Medulla oblongata (tissue), 1 donor: ENCODE data around the gene PIP4P1.
"Not testable (repeated sequence)": the region's sequence is repeated elsewhere in the genome, so short reads cannot be mapped to it uniquely, and the experiment has no call there.

Source experiments
- DNase-seq: peaks from one replicate; pipeline ENCODE4 v3.0.0-alpha.2; 2015; ENCODE audit errors: extremely low spot score

The PIP4P1 gene

DNA sequence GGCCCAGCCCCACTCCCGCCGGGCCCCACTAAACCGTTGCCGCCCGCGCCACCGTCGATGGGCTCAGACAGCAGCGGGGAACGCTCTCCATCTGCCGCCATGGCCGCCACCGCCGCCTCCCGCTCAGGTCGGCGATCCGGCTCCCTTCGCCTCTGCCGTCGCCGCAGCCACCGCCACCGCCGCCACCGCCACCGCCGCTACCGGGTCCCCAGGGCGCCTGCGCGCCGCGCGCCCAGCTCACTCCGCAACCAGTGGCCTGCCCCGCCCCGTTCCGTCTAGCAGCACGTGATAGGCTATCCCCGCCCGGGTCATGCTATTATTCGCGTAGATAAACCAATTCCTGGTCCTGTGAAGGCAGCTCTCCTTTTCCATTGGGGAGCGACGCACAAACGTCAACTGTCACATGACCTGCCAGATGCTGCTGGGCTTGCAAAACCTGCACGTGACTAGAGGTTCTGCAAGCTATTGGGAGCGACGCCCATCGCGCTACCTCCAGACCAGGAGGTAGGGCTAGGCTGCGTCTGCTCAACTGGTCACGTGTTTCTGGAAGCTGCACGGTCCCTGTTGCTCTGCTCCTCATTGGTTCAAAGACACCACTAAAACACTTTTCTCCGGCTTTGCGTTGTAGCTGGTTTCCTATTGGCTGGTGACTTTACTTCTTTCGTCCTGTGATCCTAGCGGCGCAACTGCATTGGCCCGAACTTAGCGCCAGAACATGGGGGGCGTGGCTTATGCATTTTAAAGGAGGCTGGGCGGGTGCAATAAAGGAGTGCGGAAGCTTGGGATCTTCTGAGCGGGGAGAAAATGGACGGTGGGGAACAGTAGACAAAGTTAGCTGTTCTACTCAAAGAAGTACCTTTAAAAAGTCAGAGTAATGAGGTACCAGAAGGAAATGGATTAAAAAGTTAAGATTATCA lies at the start of gene PIP4P1:
PIP4P1 (minus strand) TSS at position 210 of the 917 bp plus-strand sequence; CDS start at position 101, 109 bp downstream.
- DNase-seq, result peak; percentile 100

DNA sequence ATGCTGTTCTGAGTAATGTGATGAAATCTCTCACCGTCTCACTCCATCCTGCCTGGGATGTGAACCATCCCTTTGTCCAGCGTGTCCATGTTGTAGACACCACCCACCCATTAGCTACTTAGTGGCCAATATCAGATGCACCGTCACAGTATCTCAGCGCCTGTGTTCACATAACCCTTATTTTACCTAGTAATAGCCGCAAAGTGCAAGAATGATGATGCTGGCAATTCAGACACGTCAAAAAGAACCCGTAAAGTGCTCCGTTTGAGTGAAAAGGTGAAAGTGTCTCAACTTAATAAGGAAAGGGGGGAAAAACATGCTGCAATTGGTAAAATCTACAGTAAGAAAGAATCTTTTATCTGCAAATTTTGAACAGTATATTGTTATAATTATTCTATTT lies 47.1 kb upstream of the PIP4P1 start:
- DNase-seq, result no peak

DNA sequence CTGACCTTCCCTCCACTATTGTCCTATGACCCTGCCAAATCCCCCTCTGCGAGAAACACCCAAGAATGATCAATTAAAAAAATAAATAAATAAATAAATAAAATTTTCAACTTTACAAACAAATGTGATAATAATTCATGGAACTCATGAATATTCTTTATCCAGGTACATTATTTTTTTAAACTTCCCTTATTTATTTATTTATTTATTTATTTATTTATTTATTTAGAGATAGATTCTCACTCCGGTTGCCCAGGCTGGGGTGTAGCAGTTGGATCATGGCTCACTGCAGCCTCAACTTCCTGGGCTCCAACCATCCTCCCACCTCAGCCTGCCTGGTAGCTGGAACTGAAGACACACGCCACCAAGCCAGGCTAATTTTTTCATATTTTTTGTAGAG lies 46.3 kb upstream of the PIP4P1 start:
- DNase-seq, result not testable (repeated sequence)

DNA sequence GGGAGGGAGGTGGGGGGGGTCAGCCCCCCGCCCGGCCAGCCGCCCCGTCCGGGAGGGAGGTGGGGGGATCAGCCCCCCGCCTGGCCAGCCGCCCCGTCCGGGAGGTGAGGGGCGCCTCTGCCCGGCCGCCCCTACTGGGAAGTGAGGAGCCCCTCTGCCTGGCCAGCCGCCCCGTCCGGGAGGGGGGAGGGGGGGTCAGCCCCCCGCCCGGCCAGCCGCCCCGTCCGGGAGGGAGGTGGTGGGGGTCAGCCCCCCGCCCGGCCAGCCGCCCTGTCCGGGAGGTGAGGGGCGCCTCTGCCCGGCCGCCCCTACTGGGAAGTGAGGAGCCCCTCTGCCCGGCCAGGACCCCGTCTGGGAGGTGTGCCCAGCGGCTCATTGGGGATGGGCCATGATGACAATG lies 45.5 kb upstream of the PIP4P1 start:
- not testable (repeated sequence) for DNase-seq

DNA sequence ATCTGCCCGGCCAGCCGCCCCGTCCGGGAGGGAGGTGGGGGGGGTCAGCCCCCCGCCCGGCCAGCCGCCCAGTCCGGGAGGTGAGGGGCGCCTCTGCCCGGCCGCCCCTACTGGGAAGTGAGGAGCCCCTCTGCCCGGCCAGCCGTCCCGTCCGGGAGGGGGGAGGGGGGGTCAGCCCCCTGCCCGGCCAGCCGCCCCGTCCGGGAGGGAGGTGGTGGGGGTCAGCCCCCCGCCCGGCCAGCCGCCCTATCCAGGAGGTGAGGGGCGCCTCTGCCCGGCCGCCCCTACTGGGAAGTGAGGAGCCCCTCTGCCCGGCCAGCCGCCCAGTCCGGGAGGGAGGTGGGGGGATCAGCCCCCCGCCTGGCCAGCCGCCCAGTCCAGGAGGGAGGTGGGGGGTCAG lies 45.0 kb upstream of the PIP4P1 start:
- DNase-seq, result not testable (repeated sequence)

DNA sequence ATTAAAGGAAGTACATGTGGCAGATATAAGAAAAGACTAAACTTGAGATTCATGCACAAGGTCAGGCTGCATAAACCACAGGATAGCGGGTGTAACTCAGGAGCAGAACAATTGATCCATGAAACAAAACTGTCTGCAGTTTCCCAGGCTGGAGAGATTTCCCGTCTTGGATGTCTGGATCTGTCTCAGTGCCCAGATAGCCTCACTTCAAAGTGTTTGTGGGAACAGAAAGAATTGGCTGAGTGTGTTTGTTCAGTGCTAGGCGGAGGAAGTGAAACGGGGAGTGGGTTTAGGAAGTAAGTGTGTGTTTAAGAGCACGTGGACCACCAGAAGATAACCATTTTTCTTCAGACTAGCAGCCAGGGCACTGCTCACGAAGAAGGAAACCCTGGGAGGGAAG lies 42.7 kb upstream of the PIP4P1 start:
- DNase-seq, result peak; percentile 74

DNA sequence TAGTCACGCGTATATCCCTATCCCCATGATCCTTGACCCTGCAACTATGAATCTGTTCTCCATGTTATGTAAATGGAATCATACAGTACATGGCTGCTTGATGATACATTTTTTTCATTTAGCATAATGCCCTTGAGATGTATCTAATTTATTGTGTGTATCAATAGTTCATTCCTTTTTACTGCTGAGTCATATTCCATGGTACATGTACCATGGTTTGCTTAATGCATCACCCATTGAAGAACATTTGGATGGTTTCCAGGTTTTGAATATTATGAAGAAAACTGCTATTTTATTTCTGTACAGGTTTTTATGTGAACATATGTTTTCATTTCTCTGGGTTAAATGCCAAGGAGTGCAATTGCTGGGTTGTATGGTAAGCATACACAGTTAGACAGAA lies 40.1 kb upstream of the PIP4P1 start:
- no peak for DNase-seq

DNA sequence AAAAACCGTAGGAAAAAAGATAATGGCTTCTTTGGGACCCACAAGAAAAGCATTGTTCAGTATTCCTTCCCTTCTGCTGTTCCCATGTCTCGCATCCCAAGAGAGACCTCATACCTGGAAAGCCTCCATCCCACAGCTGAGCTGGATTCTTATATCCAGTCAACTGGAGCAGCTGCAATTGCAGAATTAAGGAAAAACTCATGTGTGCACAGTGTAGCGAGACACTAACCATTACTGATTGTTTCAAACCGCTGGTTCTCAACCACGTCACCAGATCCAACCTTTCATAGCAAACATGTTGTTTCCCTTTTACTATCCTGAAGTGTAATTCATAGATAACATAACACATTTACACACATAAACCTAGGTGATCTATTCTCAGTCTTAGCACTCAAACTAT lies 38.6 kb upstream of the PIP4P1 start:
- no peak for DNase-seq

DNA sequence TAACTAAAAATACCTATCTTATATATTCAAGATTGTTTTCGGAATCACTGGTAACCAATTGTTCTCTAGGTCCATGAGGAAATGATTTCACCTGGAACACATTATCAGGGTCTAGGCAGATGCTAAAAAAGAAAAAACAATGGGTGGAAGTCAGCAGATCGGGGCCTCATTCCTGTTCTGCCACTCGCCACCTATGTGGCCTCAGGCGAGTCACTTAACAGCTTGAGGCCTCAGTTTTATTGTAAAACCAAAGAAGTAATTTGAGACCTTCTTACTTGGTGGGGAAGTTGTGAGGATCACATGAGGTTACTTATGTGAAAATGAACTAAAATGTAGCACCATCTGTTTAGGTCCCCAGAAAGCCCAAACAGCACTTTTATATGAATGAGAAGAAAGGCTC lies 37.9 kb upstream of the PIP4P1 start:
- no peak for DNase-seq

DNA sequence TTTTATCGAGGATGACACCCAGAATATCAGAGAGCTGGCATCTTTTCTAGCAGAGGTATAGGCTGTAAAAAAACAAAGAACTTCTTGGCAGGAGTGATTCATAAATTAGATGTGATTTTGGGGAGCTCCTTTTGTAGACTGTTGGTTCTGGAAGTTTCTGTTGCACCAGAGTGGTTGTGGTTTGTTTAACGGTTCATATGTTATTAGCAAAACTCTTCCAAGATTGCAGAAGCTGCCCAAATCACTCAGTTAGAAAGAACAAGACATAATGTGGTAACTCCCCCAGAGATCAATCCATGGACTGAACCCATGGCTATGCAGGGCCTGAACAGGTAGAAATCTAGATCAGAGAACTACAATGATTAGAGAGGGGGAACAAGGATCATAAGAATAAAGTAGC lies 37.4 kb upstream of the PIP4P1 start:
- no peak for DNase-seq

DNA sequence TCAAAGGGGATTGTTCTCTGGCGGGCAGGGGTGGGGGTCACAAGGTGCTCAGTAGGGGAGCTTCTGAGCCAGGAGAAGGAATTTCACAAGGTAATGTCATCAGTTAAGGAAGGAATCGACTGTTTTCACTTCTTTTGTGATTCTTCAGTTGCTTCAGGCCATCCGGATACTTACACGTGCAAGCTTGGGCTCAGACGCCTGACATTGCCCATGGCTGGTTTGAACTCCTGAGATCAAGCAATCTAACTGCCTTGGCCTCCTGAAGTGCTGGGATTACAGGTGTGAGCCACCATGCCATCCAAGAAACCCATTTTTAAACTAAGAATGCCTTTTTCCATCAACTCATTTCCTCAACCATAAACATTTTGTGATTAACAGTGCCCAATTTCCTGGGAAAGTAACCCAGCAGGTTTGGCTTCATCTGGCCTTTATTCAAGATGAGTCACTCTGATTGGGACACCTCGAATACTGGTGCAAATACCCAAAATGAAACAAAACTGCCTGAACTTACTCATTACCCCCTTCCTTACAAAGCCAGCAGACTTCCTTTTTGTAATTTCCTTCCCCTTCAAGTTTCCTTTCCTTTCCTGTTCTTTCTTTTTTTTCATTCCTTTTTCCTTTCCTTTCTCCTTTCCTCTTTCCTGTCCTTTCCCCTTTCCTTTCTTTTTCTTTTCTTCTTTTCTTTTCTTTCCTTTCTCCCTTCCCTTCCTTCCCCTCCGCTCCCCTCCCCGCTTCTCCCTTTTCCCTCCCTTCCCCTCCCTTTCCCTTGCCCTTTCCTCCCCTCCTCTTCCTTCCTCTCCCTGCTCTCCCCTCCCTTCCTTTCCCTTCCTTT lies 33.9 kb upstream of the PIP4P1 start:
- DNase-seq, result no peak

DNA sequence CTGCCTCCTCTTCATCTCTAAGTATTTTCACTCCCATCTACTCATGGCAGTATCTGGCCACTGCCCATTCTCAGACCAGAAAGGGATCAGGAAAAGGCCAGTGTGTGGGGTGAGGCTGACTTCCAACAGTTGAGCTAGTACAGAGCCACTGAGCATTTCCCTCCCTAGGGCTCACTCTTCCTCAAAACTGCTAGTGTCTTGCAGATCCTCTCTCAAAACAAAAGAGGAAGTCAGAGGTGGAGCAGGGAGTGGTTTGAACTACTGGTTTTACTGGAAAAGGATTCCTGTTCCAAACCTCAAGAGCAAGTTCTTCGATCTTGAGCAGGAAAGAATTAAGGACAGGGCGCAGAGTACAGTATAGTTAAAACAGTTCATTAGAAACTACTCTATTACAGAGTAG lies 32.4 kb upstream of the PIP4P1 start:
- DNase-seq, result peak; percentile 75

DNA sequence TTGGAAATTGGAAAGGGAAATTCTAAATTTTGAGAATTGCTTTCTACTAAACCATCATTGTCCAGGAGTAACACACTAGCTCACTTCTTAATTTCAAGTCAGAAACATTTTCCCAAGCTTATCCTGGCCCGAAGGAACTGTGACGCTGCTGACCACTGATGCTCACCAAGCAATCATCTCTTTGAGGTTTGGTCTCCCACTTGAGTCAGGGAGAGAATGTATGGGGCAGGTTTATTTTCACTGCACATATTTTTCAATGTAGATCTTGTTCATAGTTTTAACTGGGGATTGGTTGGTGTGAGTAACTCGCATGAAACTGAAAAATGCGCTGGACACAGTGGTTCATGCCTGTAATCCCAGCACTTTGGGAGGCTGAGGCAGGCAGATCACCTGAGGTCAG lies 31.3 kb upstream of the PIP4P1 start:
- no peak for DNase-seq

DNA sequence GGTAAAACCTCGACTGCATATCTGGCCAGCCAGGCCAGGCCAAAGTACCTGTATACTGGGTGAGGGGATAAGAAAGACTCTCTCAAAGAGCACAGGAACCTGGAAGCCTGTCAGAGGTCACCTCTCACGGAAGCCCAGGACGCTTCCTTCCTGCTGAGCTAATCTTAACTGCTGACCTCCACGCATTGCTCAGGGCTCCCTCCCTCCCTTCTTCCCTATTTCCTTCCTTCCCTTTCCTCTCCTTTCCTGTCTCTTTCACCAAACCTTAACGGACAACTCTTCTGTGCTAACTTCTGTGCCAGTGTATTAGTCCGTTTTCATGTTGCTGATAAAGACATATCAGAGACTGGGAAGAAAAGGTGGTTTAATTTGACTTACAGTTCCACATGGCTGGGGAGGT lies 29.3 kb upstream of the PIP4P1 start:
- no peak for DNase-seq

DNA sequence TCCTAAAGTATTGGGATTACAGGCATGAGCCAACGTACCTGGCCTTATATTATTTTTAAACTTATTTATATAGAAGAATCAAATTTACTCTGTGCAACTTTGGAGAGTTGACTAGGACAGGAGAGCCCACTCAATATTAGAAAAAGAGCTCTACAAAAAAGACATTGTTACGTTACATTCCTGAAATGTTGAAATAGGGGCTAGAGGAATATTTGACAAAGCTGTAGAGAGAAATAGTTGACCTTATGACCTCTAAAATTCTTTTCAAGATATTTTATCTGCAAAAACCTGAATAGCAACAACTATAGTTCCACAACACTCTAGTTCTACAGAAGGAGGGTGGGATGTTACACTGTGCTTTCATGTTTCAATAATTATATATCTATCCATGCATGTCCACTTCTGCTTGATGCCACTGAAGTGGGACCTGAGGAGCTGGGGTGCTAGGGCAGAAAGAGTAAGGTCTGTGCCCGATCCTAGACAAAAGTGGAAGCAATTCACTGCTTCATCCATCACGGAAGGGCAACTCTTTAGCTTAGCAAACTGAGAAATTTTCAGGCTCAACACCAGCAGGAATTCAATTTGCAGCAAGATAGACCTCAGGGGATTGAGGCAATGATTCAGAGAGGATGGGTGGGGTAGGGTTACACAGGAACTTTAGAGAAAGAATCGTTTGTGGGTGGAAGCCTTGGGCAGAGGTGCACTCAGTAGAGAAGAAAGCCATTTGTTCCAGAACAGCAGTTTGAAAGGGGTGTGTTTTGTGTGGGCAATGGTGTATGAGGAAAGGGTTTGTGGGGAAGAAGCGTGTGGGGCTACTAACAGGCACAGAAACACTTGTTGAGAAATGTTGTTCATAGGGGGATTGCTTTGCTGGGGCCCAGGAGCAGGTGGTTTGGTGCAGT lies 28.1 kb upstream of the PIP4P1 start:
- no peak for DNase-seq

DNA sequence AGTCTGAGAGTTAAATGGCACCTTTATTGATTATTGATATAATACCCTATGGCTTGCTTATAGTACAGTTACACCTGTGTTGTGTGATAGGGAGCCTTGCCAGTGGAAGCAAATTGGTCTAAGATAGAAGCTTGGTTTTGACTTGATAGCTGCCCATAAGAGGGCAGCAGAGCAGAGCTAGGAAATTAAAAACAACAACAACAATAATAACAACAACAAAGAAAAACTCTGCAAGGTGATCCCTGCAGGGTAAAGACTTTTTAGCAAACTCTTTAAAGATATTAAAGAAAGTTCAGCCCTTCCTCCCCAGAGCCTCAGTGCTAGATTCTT lies 26.1 kb upstream of the PIP4P1 start:
- DNase-seq, result no peak

DNA sequence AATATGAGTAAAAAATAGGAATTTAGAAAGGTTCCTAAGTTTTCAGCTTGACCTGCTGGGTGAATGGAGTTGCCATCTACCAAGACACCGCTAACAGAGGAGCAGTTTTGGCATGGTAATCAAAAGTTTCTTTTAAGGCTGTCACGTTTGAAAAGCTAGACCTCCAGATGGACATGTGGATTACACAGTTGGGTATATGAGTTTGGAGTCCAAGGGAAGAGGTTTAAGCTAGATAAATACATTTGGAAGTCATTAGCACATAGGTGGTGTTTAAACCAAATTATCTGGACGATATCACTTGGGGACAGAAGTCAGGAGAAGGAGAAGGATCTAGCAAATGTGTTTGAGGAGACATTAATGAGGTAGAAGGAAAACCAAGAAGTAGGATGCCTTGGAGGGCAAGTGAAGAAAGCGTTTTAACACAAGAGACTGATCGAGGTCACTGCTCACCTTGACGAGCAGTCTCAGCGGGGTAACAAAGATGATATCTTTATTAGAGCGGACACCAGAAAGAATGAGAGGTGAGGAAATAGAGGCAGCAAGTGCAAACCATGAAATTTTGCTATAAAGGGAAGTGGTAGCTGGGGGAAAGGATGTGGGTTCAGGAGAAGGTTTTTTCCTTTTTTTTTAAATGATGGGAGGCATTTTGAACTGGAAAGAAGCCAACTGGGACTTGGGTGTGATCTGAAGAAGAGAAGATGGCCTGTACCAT lies 25.6 kb upstream of the PIP4P1 start:
- DNase-seq, result peak; percentile 7

DNA sequence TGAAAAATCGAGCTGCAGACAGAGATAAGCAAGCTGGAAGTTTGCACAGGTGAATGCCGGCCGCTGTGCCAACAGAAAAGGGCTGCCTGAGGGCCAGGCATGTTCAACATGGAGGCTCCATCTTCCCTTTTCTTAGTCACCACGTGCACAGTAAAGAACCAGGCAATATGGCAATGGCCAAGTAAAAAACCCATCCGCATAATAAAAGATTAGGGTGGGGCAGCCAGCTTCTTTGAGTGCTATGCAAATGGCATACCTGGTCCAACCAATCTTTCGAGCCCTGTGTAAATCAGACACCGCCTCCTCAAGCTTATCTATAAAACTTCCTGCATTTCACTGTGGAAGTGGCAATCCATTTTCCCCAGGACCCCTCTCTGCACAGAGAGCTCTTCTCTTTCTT lies 24.7 kb upstream of the PIP4P1 start:
- DNase-seq, result no peak

DNA sequence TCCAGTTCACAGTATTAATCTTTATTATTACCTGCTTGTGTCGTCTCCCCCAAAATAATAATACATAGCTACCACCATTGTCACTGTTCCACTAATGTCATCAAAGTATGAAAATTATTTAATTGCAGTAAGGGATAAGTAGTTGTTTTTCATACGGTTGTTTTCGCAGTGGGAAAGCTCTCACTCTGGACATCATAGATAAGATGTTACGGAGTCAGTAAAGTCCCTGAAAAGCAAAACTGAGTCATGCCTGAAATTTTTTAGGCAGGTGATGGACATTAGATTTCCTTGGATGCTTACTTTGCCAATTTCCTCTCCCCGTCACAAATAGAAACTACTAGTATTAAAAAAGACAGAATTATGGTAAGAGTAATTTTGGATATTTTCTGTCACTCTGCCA lies 21.1 kb upstream of the PIP4P1 start:
- no peak for DNase-seq

DNA sequence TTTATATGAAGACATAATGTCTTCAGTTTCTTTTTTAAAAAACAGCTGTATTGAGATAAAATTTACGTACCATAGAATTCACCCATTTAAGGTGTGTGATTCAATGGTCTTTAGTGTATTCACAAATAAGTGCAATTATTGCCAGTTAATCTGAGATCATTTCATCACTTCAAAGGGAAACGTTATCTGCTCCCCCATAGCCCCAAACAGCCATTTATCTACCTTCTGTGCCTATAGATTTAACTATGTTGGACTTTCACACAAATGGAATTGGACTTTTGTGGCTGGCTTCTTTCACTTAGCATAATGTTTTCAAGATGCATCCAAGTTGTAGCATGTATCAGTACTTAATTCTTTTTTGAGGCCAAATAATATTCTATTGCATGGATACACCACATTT lies 17.7 kb upstream of the PIP4P1 start:
- no peak for DNase-seq

DNA sequence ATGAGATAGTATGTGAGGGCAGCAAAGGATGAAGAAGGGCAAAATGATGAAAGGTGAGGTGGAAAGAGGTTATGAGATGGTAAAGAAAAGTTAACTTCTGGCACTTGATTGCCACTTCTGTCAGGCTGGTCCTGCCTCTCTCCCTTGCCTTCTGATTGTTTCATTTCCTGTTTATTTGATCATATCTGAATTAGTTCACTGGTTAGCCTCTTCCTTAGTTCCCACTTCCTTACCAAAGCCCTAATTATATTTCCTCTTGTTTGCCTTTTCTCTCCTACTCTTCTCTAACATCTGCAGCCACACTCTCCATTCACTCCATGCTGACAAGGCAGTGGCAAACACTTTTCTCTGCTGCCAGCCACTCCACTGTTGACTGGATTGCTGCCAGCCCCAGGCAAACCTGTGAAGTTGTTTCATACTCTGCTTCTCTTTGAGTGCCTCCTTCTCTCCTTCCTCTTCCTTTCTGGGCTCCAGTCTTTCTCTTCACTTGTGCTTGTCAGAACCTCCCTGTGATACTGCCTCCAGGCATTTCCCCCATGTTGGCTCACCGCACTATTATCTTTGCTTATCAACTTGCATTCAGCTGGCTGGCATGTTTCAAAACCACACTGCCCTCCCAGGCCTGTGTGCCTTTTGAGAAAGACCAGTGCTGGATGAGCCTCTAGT lies 16.1 kb upstream of the PIP4P1 start:
- DNase-seq, result peak; percentile 61
